GM21390 (cell line): ENCODE data around the gene VWA8.
"Not testable (repeated sequence)": the region's sequence is repeated elsewhere in the genome, so short reads cannot be mapped to it uniquely, and the experiment has no call there.

Source experiments
- ATAC-seq: cut with Tn5 transposase; IDR thresholded peaks from one replicate; pipeline ENCODE4 v1.9.1; 2021; ENCODE audit not compliant: unreplicated experiment

The VWA8 gene

GRCh38 chr13:41622432-41623429, 338.2 kb downstream of the VWA8 start:
- no peak for ATAC-seq

GRCh38 chr13:41621716-41622431, 339.0 kb downstream of the VWA8 start:
- no peak for ATAC-seq

GRCh38 chr13:41617633-41618032, 343.3 kb downstream of the VWA8 start:
- not testable (repeated sequence) for ATAC-seq

- ATAC-seq, result no peak
Measured at GRCh38 chr13:41616151-41616550, 344.8 kb downstream of the VWA8 start.

- ATAC-seq, result no peak
Measured at GRCh38 chr13:41615528-41615855, 345.4 kb downstream of the VWA8 start.

GRCh38 chr13:41614671-41615527, 346.0 kb downstream of the VWA8 start:
- ATAC-seq, result no peak

GRCh38 chr13:41613984-41614661, 346.8 kb downstream of the VWA8 start:
- ATAC-seq, result no peak

- no peak for ATAC-seq
Measured at GRCh38 chr13:41613471-41613870, 347.4 kb downstream of the VWA8 start.

- no peak for ATAC-seq
Measured at GRCh38 chr13:41611385-41611784, 349.5 kb downstream of the VWA8 start.

- no peak for ATAC-seq
Measured at GRCh38 chr13:41610404-41610803, 350.5 kb downstream of the VWA8 start.

GRCh38 chr13:41609828-41610227, 351.1 kb downstream of the VWA8 start:
- no peak for ATAC-seq

GRCh38 chr13:41608839-41609177, 352.1 kb downstream of the VWA8 start:
- no peak for ATAC-seq

- ATAC-seq, result no peak
Measured at GRCh38 chr13:41608111-41608838, 352.6 kb downstream of the VWA8 start.

GRCh38 chr13:41606646-41607045, 354.3 kb downstream of the VWA8 start:
- ATAC-seq, result no peak

GRCh38 chr13:41605319-41606285, 355.3 kb downstream of the VWA8 start:
- no peak for ATAC-seq

GRCh38 chr13:41603917-41604316, 357.0 kb downstream of the VWA8 start:
- ATAC-seq, result no peak

- no peak for ATAC-seq
Measured at GRCh38 chr13:41601718-41602445, 359.0 kb downstream of the VWA8 start.

GRCh38 chr13:41599619-41600018, 361.3 kb downstream of the VWA8 start:
- ATAC-seq, result no peak
